A549 (cell line): ENCODE data around the gene CLEC4M.

ENCODE experiments used
- CEBPB ChIP-seq, 2 experiments: fragments of >200 bp in 1 of 2; sonication (Bioruptor Twin) in 1 of 2; formaldehyde crosslinking in 1 of 2; IDR thresholded peaks; 2 replicates each; pipeline ENCODE4 v1.6.1; 2012 to 2016
- CTCF ChIP-seq: fragments of >200 bp; sonication (Bioruptor Twin); formaldehyde crosslinking; IDR thresholded peaks from 3 replicates; pipeline ENCODE4 v1.5.1; 2016
- EP300 ChIP-seq, 2 experiments: fragments of >200 bp; sonication (Bioruptor Twin); formaldehyde crosslinking; IDR thresholded peaks; 2 replicates in 1 of 2; 3 replicates in 1 of 2; pipeline ENCODE4 v1.6.1; 2016 to 2017
- ESRRA ChIP-seq: fragments of 150-350 bp; IDR thresholded peaks from 2 replicates; pipeline ENCODE4 v1.6.1; 2014; ENCODE audit warnings: mild to moderate bottlenecking, low read length, borderline replicate concordance
- JUNB ChIP-seq: fragments of >200 bp; sonication (Bioruptor Twin); formaldehyde crosslinking; IDR thresholded peaks from 2 replicates; pipeline ENCODE4 v1.6.1; 2016
- POLR2A ChIP-seq: IDR thresholded peaks from 2 replicates; pipeline ENCODE4 v1.6.1; 2012; ENCODE audit warnings: mild to moderate bottlenecking, low read length
- TP53 ChIP-seq: fragments of 250-450 bp; sonication (Bioruptor Pico); IDR thresholded peaks from 2 replicates; pipeline ENCODE4 v1.5.0; 2021; ENCODE audit warnings: mild to moderate bottlenecking, moderate library complexity
- TF ChIP-seq, protein P1 (sequence below): IDR thresholded peaks from 2 replicates; pipeline ENCODE4 v1.6.1; 2012

DNA sequence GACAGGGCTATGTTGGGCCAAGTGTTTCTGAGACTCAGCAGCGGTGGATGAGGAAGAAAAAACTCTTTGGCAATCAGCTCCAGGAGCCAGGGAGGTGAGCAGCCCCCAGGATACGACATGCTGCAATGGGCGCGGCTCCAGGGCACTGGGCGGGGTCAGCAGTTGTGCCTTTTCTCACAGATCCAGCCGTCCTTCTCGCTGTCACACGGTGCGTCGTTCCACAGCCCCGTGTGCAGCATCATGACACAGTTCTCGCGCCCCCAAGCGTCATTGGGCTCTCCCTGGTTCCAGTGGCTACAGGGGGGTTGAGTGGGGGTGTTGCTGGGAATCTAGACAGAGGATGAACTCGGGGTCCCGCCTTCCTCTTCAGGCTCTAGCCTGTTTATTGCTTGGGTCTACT lies 33.8 kb upstream of the CLEC4M start:
- no peak for TF ChIP-seq EP300 (IDR thresholded peaks at IDR 0.05)
- no peak for TF ChIP-seq CEBPB (IDR thresholded peaks at IDR 0.05)
- no peak for TF ChIP-seq CTCF
- TF ChIP-seq POLR2A, result no peak
- TF ChIP-seq TP53 (CRISPR knock-in tag), result no peak
- TF ChIP-seq JUNB, result no peak
- TF ChIP-seq, protein P1, sequence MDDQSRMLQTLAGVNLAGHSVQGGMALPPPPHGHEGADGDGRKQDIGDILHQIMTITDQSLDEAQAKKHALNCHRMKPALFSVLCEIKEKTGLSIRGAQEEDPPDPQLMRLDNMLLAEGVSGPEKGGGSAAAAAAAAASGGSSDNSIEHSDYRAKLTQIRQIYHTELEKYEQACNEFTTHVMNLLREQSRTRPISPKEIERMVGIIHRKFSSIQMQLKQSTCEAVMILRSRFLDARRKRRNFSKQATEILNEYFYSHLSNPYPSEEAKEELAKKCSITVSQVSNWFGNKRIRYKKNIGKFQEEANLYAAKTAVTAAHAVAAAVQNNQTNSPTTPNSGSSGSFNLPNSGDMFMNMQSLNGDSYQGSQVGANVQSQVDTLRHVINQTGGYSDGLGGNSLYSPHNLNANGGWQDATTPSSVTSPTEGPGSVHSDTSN, result no peak
- no peak for TF ChIP-seq ESRRA
